MM.1S (cell line): ENCODE measurements around the gene OSBP2.

Experiments
- EZH2 ChIP-seq: fragments of 300-600 bp; sonication (generic); optimal IDR thresholded peaks from 2 replicates; pipeline ENCODE3; 2017; ENCODE audit warnings: low read depth, mild to moderate bottlenecking, antibody characterized with exemption, low read length, mixed read lengths
- TF ChIP-seq, protein P1 (sequence below): fragments of 300-600 bp; sonication (generic); IDR thresholded peaks from 2 replicates; pipeline ENCODE4 v1.5.1; 2016; ENCODE audit warnings: antibody characterized with exemption, low read length, mixed read lengths

DNA sequence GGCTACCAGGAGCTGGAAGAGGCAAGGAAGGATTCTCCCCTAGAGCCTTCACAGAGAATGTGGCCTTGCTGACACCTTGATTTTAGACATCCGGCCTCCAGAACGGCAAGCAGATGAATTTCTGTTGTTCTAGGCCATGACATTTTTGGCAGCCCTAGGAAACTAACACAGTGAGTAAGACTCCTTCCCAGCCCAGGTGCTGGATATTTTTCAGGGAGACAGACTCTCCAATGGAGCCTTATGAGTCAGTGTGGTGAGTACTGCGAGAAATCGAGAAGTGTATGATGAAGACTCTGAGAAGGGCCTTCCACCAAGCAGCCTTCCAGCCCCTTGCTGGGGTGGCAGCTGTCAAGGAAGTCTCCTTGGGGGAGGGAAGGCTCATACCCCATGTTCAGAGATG is 114.4 kb downstream of the OSBP2 start:
- TF ChIP-seq, protein P1, sequence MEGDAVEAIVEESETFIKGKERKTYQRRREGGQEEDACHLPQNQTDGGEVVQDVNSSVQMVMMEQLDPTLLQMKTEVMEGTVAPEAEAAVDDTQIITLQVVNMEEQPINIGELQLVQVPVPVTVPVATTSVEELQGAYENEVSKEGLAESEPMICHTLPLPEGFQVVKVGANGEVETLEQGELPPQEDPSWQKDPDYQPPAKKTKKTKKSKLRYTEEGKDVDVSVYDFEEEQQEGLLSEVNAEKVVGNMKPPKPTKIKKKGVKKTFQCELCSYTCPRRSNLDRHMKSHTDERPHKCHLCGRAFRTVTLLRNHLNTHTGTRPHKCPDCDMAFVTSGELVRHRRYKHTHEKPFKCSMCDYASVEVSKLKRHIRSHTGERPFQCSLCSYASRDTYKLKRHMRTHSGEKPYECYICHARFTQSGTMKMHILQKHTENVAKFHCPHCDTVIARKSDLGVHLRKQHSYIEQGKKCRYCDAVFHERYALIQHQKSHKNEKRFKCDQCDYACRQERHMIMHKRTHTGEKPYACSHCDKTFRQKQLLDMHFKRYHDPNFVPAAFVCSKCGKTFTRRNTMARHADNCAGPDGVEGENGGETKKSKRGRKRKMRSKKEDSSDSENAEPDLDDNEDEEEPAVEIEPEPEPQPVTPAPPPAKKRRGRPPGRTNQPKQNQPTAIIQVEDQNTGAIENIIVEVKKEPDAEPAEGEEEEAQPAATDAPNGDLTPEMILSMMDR, result no peak
- TF ChIP-seq EZH2, result no peak
